Esophagus mucosa (tissue), 1 donor: Measurements from ENCODE around the gene PITRM1. TPM values are rescaled to one million over a fixed set of nuclear protein-coding genes. Genes with fewer than 3 reads are reported as not detected.

ENCODE experiments used
- ATAC-seq: fragments of 200-7000 bp; cut with Tn5 transposase; one replicate; pipeline ENCODE4 v1.9.1; 2020
- total RNA-seq: library from RNA; stranded (reverse); gene quantifications from one replicate; pipeline ENCODE4 v1.2.4, GENCODE V29; 2023
- donor health status: DM: yes; HTN: yes; CAD: no.

PITRM1 gene
- total RNA-seq, 1 donor from 2014 or later, result 43.0 TPM

DNA sequence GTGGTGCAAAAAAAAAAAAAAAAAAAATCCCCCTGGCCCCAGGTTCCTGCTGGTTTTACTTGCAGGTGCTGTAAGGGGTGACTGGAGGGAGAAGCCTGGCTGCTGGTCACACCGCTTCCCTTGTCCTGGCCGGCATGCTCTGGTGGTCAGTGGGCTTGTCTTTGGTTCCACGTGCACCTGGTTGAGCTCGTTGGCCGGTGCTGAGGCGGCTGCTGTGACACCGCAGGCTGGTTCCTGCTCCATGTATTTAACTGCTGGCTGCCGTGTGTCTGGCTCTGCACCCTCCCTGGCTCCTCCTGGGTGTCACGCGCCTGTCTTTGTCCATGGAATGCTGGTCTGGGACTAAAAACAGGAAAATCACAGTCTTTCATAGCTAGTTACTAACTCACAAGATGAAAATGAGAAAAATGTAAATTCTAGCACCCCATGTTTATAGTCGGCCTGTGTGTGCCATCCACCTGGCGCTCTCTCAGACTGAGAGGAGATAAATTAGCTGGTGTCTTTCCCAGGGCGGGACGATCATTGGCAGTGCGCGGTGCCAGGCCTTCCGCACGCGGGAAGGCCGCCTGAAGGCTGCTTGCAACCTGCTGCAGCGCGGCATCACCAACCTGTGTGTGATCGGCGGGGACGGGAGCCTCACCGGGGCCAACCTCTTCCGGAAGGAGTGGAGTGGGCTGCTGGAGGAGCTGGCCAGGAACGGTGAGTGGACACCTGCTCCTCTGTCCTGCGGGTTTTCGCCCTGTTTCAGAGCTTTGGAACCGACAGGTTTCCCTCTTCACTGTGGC lies 71.5 kb downstream of the PITRM1 start:
- no peak for ATAC-seq

DNA sequence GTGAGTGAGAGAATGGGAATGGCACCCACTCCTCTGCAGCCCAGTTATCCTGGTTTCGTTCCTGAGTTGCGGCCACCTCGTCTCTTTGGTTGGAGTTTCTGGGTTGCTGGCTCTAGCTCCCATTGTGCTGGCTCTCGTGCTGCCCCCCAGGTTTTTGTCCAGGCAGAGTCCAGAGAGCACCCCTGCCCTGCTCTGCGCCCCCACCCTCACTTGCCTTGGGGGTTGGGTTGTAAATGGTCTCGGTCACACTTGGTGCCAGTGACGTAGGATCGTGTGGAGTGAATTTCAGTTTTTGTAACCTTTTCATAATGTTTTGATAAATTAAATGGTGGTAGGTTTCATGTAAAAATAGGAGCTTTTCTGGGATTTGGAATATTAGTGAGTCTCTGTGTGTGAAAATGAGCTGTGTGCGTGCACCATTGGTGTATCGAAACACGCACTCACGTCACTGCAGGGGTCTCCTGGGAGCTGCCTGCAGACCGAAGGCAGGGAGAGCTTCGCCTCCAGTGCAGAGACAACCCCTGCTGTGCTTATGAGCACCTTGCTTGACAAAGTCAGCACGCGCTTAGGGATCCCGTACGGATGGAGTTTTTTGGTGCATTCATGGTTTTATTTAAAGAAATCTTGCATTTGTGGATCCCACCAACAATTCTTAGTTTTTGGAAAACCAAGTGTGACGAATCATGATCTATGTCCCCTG lies 72.3 kb downstream of the PITRM1 start:
- ATAC-seq, result no peak

DNA sequence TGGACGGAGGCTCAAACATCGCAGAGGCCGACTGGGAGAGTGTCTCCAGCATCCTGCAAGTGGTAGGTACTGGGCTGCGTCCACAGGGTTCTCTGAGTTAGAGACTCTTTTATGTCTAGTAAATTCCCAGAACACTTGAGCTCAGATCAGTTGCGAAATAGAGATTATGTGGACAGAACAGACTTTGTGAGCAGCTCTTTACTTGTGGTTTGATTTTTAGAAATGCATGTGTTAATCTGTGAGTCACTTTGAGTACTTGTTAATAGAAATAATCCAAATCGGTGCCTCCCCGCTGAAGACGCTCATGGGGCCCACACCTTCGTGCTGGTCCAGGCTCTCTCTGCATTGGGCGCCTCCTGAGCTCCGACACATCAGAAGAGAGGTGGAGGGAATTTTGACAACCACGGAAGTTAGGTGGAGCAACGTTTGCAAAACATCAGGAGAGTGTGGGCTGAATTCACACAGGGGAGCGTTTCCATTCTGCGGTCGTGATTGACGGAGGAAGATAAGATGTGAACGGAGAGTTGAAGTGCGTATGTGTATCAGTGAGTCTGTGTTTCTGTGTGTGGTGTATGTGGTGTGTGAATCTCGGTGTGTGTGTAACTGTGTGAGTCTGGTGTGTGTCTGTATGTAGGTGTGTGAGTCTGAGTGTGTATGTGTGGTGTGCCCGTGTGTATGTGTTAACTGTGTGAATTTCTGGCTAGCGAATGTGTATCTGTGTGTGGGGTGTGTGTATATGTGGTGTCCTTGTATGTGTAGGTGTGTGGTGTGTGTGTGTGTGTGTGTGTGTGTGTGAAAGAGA lies 73.1 kb downstream of the PITRM1 start:
- peak; percentile 64 for ATAC-seq

DNA sequence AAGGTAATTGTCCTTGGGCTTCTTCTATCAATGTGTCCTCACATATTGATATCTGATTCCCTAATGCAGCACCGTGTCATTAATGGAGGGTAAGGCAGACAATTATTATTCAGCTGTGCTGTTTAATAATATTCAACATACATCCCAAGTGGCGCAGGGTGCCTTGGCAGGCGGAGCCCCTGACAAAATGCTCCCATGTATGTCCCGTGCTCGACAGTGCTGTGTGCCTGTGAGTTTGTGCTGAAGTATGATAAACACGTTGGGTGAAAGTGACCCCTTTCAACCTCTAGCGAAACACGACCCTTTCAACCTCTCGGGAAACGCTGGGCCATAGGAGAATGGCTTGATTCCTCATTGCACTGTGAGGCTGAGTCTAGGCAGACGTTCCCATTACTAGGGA lies 73.9 kb downstream of the PITRM1 start:
- no peak for ATAC-seq

DNA sequence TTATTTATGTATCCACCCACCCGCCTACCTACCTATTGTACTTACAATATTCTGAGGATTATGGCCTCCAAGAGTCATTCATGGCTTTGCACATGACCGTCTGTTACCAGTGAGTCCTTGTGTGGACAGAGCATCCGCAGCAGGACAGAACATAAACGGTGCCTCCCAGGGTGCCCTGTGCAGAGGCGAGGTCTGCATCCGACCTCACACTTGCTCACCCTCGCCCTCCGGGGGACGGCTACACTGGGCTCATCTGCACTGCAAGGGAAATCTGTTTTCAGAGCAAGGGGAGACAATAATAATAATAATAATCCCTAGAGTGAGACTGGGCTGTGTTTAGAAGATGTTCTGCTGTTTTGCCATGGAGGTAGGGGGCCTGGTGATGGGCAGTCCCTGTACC lies 75.4 kb downstream of the PITRM1 start:
- no peak for ATAC-seq

DNA sequence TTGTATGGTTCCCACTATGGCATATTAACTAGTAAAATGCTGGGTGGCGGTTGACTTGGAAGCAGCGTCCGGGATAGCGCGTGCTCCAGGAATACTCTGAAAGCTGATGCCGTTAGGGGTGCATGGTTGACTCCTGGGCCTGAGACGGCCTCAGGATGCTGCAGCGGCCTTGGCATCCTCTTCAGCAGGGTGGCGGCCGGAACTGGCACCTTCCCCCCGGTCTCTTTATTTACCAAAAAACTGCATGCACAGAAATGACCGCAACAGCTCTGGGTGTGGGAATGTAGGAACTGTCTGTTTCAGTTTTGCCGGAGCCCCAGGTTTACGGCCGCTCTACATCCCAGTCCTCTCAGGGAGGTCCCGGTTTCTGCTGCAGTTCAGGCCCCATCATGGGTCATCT lies 76.4 kb downstream of the PITRM1 start:
- ATAC-seq, result no peak

DNA sequence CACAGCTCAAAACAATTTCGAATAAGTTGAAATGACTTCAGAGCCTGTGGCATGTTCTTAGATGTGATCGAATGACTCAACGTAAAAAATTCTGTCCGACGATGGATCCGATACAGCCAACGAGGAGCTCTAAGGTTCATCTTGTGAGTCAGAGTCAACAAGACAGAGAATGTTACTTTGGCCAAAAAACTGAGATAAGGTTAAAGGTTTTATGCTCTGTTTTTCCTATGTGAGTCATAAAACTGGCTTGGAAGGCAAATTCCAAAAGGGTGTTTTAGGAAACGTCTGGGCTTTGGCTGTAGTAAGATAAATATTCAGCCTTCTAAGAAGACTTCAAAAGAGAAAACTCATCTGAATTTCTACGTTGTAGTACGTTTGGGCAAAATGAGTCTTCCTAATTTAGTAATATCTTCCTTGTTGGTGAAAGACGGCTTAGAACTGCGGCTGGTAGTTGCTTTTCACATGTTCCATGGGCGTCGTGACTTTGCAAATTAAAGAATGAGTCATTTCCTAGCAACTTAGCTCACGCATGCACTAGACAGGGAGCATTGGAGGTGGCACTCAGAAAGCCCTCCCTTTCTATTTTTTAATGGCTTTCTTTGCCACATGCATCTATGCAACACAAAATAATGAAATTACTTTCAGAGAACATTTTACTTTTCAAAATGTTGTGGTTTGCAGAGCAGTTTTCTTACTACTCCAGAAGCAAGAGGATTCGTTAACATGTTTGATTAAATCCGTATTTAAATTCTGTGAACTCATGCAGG lies 77.0 kb downstream of the PITRM1 start:
- ATAC-seq, result peak; percentile 66

DNA sequence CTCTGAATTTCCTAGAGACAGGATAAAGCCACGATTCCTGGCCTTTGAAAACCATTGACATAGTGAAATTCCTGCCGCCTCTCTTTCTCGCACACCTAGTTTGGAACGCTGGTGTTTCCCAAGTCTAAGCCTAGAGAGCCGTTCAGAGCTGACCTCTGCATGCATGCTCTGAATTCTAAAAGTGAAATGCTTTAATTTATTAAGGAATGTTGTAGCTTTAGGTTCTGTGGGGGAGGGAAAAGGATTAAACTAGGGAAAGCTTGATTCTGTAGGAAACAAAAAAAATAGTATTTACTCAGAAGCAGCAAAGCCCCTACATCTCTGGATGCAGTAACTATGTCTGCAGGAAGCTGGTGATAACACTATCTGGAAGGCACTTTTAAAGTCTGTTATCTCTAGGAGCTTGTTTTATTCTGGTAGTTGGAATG lies 78.0 kb downstream of the PITRM1 start:
- no peak for ATAC-seq

DNA sequence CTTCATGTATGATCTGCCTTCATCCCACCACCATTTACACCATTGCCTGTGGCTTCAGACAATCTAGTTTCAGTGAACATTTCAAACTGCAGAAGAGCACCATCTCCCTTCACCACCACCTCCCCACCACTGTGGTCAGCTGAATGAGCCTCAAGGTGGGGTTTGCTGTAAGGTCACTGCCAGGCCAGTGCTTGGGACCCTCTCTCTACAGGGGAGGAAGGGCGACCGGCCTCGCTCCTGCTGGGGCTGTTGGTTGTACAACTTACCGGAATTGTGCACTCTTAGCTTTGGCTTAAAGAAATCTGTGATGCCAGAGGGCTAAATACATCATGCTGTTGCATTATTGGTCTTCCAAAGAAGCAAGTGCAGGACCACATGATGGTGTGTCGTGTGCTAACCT lies 78.6 kb downstream of the PITRM1 start:
- no peak for ATAC-seq

DNA sequence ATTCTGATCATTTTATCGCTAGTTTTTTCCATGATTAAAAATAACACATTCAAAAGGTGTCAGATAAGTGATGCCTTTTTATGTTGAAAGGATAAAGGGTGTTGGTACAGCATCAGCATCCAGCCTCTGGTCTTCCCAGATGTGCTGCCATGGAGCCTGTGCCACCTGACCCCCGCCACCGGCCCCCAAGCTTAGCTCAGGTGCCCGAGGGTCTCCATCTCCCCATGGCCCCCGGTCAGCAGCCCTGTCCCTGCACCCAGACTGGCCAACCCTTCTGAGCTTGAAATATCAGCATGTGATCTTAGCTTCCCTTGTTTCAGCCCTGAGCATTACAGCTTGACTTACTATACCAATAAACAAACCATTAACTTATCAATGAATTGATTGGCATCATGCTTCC lies 80.7 kb downstream of the PITRM1 start:
- no peak for ATAC-seq

DNA sequence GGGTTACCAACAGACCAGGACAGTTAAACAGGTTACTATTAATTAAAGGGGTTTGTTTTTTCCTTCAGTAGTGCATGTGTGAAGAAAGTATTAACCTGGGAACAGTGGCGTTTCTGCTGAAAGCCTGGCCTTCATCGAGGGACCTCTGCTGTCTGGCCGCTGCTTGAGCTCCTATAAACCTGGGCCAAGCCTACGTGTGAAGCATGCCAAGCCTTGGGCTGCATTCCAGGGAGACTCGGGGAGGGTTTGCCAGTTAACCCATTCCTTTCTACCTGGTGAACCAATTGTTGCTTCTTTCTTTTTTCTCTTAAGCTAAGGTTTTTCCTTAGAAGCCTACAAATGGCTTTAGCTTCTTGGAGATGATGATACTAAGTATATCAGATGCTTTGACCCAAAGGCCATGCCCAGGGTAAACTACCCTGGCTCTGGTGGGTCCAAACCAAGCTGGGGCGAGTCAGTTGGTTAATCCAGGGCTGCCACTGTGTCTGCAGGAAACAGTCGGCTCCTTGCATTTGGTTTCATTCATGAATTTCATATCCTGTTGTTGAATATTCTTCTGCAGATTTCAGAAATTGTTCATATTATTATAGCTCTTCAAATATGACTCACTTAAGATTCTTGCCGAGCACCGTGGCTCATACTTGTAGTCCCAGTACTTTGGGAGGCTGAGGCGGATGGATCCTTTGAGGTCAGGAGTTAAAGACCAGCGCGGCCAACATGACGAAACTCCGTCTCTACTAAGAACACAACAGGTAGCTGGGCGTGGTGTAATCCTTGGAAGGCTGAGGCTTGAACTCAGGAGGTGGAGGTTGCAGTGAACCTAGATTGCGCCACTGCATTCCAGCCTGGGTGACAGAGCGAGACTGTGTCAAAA lies 81.4 kb downstream of the PITRM1 start:
- peak; percentile 87 for ATAC-seq

DNA sequence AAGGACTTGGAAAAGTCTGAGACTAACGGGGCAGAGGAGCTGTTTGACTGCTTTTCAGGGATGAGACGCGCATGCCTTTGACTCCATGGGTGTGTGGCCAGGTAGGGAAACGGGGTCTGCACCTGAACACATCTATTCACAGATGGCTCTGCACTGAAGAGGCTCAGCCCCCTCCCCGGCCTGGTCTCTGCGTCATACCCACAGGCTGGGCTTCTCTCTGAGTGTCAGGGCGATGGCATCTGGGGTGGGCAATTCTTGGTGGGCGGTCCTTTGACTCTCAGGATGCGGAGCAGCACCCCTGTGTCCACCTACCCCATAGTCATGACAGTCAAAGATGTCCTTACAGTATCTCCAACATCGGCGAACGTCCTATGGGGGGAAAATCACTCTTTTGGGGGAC lies 82.2 kb downstream of the PITRM1 start:
- ATAC-seq, result no peak

Other genes with a start within 250 kb of the PITRM1 start
- 78.2 TPM for gene PFKP, start 105.2 kb downstream of the PITRM1 start, total RNA-seq